ENCODE measurements around the gene CASQ2. TPM values are rescaled to one million over a fixed set of nuclear protein-coding genes. Genes with fewer than 3 reads are reported as not detected.

Gene CASQ2
- total and polyA plus RNA-seq, 2 of the 13 experiments (the other 11 are each of a cell fraction or from before 2014, with no cell fraction given): not detected

DNA sequence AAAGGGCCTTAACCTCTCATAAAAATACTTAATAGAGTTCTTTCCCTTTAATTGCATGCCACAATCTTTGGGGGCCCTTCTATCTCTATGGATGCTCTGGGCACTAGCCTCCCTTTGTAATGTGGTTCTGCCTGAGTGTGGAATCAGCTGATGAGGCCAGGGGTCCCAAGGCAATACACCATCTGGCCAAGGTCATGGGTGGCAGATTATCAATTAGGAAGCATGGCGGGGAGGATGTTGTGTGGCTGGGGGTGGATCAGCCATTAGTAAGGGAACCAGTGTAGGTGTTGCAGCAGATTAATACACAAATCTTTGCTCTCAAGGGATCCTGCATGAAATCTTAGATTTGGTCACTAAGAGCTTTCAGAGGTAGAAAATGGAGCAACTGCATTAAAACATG lies 37.1 kb upstream of the CASQ2 start (continued):
- TF ChIP-seq, protein P1, sequence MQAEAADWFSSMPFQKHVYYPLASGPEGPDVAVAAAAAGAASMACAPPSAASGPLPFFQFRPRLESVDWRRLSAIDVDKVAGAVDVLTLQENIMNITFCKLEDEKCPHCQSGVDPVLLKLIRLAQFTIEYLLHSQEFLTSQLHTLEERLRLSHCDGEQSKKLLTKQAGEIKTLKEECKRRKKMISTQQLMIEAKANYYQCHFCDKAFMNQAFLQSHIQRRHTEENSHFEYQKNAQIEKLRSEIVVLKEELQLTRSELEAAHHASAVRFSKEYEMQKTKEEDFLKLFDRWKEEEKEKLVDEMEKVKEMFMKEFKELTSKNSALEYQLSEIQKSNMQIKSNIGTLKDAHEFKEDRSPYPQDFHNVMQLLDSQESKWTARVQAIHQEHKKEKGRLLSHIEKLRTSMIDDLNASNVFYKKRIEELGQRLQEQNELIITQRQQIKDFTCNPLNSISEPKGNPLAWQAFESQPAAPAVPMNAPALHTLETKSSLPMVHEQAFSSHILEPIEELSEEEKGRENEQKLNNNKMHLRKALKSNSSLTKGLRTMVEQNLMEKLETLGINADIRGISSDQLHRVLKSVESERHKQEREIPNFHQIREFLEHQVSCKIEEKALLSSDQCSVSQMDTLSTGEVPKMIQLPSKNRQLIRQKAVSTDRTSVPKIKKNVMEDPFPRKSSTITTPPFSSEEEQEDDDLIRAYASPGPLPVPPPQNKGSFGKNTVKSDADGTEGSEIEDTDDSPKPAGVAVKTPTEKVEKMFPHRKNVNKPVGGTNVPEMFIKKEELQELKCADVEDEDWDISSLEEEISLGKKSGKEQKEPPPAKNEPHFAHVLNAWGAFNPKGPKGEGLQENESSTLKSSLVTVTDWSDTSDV (CRISPR knock-in tag; IDR thresholded peaks at IDR 0.05): no peak
- TF ChIP-seq RFXANK (CRISPR knock-in tag; IDR thresholded peaks at IDR 0.05) (no peak), FOXA1 (IDR thresholded peaks at IDR 0.05) (no peak), FOXA1 (CRISPR knock-in tag; IDR thresholded peaks at IDR 0.05) (no peak), MEIS1 (CRISPR knock-in tag; IDR thresholded peaks at IDR 0.05; ENCODE audit: borderline replicate concordance) (no peak), SOX5 (CRISPR knock-in tag; IDR thresholded peaks at IDR 0.05; ENCODE audit: borderline replicate concordance) (no peak), ZNF446 (CRISPR knock-in tag; IDR thresholded peaks at IDR 0.05) (no peak)
- TF ChIP-seq, protein P2, sequence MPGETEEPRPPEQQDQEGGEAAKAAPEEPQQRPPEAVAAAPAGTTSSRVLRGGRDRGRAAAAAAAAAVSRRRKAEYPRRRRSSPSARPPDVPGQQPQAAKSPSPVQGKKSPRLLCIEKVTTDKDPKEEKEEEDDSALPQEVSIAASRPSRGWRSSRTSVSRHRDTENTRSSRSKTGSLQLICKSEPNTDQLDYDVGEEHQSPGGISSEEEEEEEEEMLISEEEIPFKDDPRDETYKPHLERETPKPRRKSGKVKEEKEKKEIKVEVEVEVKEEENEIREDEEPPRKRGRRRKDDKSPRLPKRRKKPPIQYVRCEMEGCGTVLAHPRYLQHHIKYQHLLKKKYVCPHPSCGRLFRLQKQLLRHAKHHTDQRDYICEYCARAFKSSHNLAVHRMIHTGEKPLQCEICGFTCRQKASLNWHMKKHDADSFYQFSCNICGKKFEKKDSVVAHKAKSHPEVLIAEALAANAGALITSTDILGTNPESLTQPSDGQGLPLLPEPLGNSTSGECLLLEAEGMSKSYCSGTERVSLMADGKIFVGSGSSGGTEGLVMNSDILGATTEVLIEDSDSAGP (CRISPR knock-in tag; IDR thresholded peaks at IDR 0.05; ENCODE audit: borderline replicate concordance): no peak

DNA sequence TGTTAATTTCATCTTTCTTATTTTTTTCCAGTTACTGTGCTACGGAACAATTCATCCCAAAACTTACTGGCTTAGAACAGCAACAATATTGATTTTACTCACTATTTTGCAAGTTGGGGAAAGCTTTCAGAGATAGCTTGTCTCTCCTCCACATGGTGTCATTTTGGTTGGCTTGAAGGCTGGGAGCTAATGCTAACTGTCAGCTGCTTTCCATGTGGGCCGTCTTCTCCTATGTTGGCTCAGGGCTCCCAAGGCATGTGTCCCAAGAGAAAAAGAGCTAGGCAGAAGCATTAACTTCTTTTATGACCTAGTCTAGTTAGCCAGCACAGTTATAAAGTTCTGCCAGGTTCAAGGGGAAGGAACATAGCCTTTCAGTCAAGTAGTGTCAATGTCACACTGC lies 33.9 kb upstream of the CASQ2 start:
- no peak for FAIRE-seq
- H3K9ac ChIP-seq (ENCODE audit: insufficient read depth, low read depth, low read length): no peak overlapping the region
- intact Hi-C loops (cut with micrococcal nuclease; ENCODE audit: unreplicated experiment): no loop called here
- no peaks in the 10 kb centered on the region for H4K20me1 ChIP-seq (ENCODE audit: insufficient read depth, low read length)
- no peaks in the 10 kb centered on the region for H3K27me3 ChIP-seq (ENCODE audit: control insufficient read depth in 1 of 2, insufficient read depth in 2 of 2, low read length in 2 of 2)
- no peak for DNase-seq (ENCODE audit: low spot score)
- no peak for ATAC-seq
- H3K27ac ChIP-seq (ENCODE audit: extremely low read length, insufficient read depth, low read length): no peak overlapping the region
- no peak overlapping the region for H3K4me3 ChIP-seq (replicated peaks in 1 of 3; ENCODE audit: insufficient read depth in 1 of 3, low read depth in 2 of 3, low read length in 3 of 3)
- no TSS peak for BruUV-seq (replicated peaks)
- no peaks in the 10 kb centered on the region for H3K9me3 ChIP-seq (ENCODE audit: low read length)
- WGBS (ENCODE audit: low lambda C conversion rate): 0% methylated on average over 2 of the region's 2 CpGs
- H2AFZ ChIP-seq (ENCODE audit: low read length): no peak overlapping the region
- H3K36me3 ChIP-seq (replicated peaks in 1 of 2; ENCODE audit: control insufficient read depth in 1 of 2, insufficient read depth in 2 of 2, low read length in 2 of 2): no peaks in the 10 kb centered on the region
- H3K4me2 ChIP-seq (ENCODE audit: low read depth, low read length): no peak overlapping the region
- ChIA-PET POLR2A (no interaction called here), CTCF (ENCODE audit: low intra/inter-chr PET ratio, low total read pairs) (no interaction called here)
- no peaks in the 10 kb centered on the region for H3K79me2 ChIP-seq (ENCODE audit: insufficient read depth, low read length)
- no peaks in the 10 kb centered on the region for H3K4me1 ChIP-seq (ENCODE audit: insufficient read depth, low read length)
- in situ Hi-C loops (cut with HindIII; ENCODE audit: extremely low pct_ligation_motif_present, low pct_unique_long_range_greater_than_20kb): no loop called here
- TF ChIP-seq RCOR2 (CRISPR knock-in tag; IDR thresholded peaks at IDR 0.05): no peak
- no peak for TF ChIP-seq SRSF9 (IDR thresholded peaks at IDR 0.05; ENCODE audit: borderline replicate concordance, insufficient read depth, low read depth, low read length, poor library complexity, severe bottlenecking)
- no peak for TF ChIP-seq HES4 (CRISPR knock-in tag; IDR thresholded peaks at IDR 0.05; ENCODE audit: borderline replicate concordance)
- TF ChIP-seq FOSL2 (CRISPR knock-in tag; IDR thresholded peaks at IDR 0.05): no peak
- no peak for TF ChIP-seq ZBTB33 (CRISPR knock-in tag; IDR thresholded peaks at IDR 0.05)
- TF ChIP-seq THAP11 (CRISPR knock-in tag; IDR thresholded peaks at IDR 0.05): no peak
- TF ChIP-seq, protein P3, sequence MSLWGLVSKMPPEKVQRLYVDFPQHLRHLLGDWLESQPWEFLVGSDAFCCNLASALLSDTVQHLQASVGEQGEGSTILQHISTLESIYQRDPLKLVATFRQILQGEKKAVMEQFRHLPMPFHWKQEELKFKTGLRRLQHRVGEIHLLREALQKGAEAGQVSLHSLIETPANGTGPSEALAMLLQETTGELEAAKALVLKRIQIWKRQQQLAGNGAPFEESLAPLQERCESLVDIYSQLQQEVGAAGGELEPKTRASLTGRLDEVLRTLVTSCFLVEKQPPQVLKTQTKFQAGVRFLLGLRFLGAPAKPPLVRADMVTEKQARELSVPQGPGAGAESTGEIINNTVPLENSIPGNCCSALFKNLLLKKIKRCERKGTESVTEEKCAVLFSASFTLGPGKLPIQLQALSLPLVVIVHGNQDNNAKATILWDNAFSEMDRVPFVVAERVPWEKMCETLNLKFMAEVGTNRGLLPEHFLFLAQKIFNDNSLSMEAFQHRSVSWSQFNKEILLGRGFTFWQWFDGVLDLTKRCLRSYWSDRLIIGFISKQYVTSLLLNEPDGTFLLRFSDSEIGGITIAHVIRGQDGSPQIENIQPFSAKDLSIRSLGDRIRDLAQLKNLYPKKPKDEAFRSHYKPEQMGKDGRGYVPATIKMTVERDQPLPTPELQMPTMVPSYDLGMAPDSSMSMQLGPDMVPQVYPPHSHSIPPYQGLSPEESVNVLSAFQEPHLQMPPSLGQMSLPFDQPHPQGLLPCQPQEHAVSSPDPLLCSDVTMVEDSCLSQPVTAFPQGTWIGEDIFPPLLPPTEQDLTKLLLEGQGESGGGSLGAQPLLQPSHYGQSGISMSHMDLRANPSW (CRISPR knock-in tag; IDR thresholded peaks at IDR 0.05; ENCODE audit: borderline replicate concordance): no peak
- TF ChIP-seq ZNF451 (CRISPR knock-in tag; IDR thresholded peaks at IDR 0.05): no peak
- TF ChIP-seq WIZ (CRISPR knock-in tag; IDR thresholded peaks at IDR 0.05): no peak
